Endodermal cell (in vitro differentiated cells): Measurements from ENCODE around the gene FGFRL1. TPM values are rescaled to one million over a fixed set of nuclear protein-coding genes. Genes with fewer than 3 reads are reported as not detected.

Experiments used
- DNase-seq: peaks from one replicate; pipeline ENCODE4 v3.0.0-alpha.2; 2017
- H3K27ac ChIP-seq: 2 replicates; pipeline ENCODE4 v1.5.1; 2013; ENCODE audit warnings: mild to moderate bottlenecking, low read depth, low read length, moderate library complexity
- H3K27me3 ChIP-seq: 2 replicates; pipeline ENCODE4 v1.6.1; 2013; ENCODE audit warnings: mild to moderate bottlenecking, low read length, moderate library complexity; ENCODE audit not compliant: insufficient read depth, control insufficient read depth, poor library complexity, severe bottlenecking
- H3K36me3 ChIP-seq: 2 replicates; pipeline ENCODE4 v1.7.0; 2013; ENCODE audit warnings: mild to moderate bottlenecking, low read length, moderate library complexity; ENCODE audit not compliant: control insufficient read depth, insufficient read depth
- H3K4me1 ChIP-seq: one replicate; pipeline ENCODE4 v1.7.0; 2013; ENCODE audit warnings: low read length; ENCODE audit not compliant: control insufficient read depth, insufficient read depth
- H3K4me3 ChIP-seq: 2 replicates; pipeline ENCODE4 v1.5.1; 2013; ENCODE audit warnings: mild to moderate bottlenecking, low read length, moderate library complexity
- H3K9ac ChIP-seq: 2 replicates; pipeline ENCODE4 v1.6.1; 2013; ENCODE audit warnings: mild to moderate bottlenecking, low read length, moderate library complexity; ENCODE audit not compliant: poor library complexity, severe bottlenecking; ENCODE audit errors: extremely low read depth
- H3K9me3 ChIP-seq: 2 replicates; pipeline ENCODE4 v1.6.1; 2013; ENCODE audit warnings: mild to moderate bottlenecking, low read length, moderate library complexity; ENCODE audit not compliant: control insufficient read depth
- H3K27ac Mint-ChIP-seq: 2 replicates; pipeline ENCODE4 v1.8.0; 2020; ENCODE audit warnings: mixed read lengths
- H3K27me3 Mint-ChIP-seq: 2 replicates; pipeline ENCODE4 v1.8.0; 2021; ENCODE audit warnings: mild to moderate bottlenecking, mixed read lengths; ENCODE audit not compliant: insufficient read depth
- H3K36me3 Mint-ChIP-seq: 2 replicates; pipeline ENCODE4 v1.8.0; 2020; ENCODE audit warnings: low read depth, mixed read lengths
- H3K4me1 Mint-ChIP-seq: 2 replicates; pipeline ENCODE4 v1.8.0; 2020; ENCODE audit warnings: mixed read lengths
- H3K4me3 Mint-ChIP-seq: 2 replicates; pipeline ENCODE4 v1.8.0; 2020; ENCODE audit warnings: mild to moderate bottlenecking, moderate library complexity, mixed read lengths
- H3K9me3 Mint-ChIP-seq: 2 replicates; pipeline ENCODE4 v1.8.0; 2020; ENCODE audit warnings: mild to moderate bottlenecking, mixed read lengths
- WGBS, 2 experiments: methylation state at CpG; one replicate each; pipeline versions ENCODE4 v1.1.5 to v1.1.7; 2013; ENCODE audit warnings: missing lambda C conversion rate in 2 of 2, mixed read lengths in 1 of 2; ENCODE audit not compliant: insufficient coverage in 1 of 2, insufficient read length in 1 of 2; 5-methylcytosine and 5-hydroxymethylcytosine counted together
- total RNA-seq, 2 donors: library from RNA; stranded (reverse); fragmentation: NEBNext Ultra II Directional in 1 of 2; extraction: Animal tissue kit (Norgen Biotek cat#: 25700) in 1 of 2; gene quantifications; 2 replicates in 1 of 2; 3 replicates in 1 of 2; pipeline ENCODE4 v1.2.1, GENCODE V29; 2021
- TF ChIP-seq, protein P1 (sequence below): fragments of 200-600 bp; sonication (generic); conservative IDR thresholded peaks from 2 replicates; pipeline ENCODE4 v1.5.0; 2021; ENCODE audit warnings: antibody characterized with exemption, mild to moderate bottlenecking

The FGFRL1 gene
- total RNA-seq, 2 donors from 2014 or later = 51.0 to 93.3 TPM

DNA sequence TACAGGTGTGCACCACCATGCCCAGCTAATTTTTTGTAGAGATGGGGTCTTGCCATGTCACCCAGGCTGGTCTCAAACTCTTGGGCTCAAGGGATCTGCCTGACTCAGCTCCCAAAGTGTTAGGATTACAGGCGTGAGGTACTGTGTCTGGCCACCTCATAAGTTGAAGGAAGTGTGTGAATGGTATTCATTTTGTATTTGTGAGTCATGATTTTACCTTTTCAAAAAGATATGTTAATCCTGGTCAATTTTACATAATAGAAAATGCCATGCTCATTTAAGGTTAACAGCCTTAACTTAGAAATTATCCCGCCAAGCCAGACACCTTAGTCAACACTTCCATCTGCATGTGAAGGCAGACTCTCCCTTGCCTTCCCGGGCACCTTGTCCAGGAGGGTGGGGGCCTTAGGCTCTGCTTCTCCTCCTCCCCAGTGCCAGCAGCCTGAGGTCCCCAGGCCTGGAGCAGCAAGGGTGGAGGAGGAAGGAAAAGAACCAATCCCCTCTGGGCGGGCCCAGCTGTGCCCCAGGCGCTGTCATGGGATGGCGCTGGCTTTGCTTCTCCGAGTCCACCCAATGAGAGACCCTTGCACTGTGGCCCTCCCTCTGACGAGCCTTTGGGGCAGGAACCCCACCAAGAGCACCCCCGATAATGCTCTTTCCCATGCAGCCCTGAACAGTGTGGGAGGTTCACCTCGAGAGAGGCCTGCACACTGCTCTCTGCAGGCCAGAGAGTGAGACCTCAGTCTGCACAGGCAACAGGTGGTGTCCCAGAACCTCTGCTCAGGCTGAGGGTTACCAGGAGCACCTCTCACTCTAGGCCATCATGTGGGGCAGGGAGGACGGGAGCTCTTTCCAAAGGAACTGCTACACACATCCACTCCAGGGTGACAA, 64.6 kb downstream of the FGFRL1 start:
- H3K27me3 Mint-ChIP-seq = peaks cover 36% of the 10 kb centered on the region
- H3K27ac Mint-ChIP-seq = no peak overlapping the region
- Histone ChIP-seq H3K27me3 (no peaks in the 10 kb centered on the region), H3K4me3 (no peak overlapping the region), H3K9me3 (peaks cover 11% of the 10 kb centered on the region), H3K9ac (no peak overlapping the region), H3K27ac (no peak overlapping the region), H3K4me1 (no peaks in the 10 kb centered on the region), H3K36me3 (no peaks in the 10 kb centered on the region)
- H3K36me3 Mint-ChIP-seq = no peaks in the 10 kb centered on the region
- TF ChIP-seq, protein P1, sequence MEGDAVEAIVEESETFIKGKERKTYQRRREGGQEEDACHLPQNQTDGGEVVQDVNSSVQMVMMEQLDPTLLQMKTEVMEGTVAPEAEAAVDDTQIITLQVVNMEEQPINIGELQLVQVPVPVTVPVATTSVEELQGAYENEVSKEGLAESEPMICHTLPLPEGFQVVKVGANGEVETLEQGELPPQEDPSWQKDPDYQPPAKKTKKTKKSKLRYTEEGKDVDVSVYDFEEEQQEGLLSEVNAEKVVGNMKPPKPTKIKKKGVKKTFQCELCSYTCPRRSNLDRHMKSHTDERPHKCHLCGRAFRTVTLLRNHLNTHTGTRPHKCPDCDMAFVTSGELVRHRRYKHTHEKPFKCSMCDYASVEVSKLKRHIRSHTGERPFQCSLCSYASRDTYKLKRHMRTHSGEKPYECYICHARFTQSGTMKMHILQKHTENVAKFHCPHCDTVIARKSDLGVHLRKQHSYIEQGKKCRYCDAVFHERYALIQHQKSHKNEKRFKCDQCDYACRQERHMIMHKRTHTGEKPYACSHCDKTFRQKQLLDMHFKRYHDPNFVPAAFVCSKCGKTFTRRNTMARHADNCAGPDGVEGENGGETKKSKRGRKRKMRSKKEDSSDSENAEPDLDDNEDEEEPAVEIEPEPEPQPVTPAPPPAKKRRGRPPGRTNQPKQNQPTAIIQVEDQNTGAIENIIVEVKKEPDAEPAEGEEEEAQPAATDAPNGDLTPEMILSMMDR = no peak
- DNase-seq = no peak
- H3K4me3 Mint-ChIP-seq = no peak overlapping the region
- H3K4me1 Mint-ChIP-seq = no peaks in the 10 kb centered on the region
- WGBS, 2 experiments = 85 to 92% methylated on average over 4 to 11 of the region's 11 CpGs
- H3K9me3 Mint-ChIP-seq = peaks cover 11% of the 10 kb centered on the region

Other genes with a start within 250 kb of the FGFRL1 start
- gene CPLX1, start 185.5 kb upstream of the FGFRL1 start, total RNA-seq = 1 to 10 TPM; 1.0 to 1.9 TPM
- 100 to 1,000 TPM; 104 to 121 TPM for gene GAK, start 79.3 kb upstream of the FGFRL1 start, total RNA-seq
- gene TMEM175, start 79.2 kb upstream of the FGFRL1 start, total RNA-seq = 10 to 100 TPM; 15.9 to 23.0 TPM
- 10 to 100 TPM; 26.3 to 31.1 TPM for gene DGKQ, start 38.1 kb upstream of the FGFRL1 start, total RNA-seq
- 10 to 100 TPM; 22.4 to 25.6 TPM for gene IDUA, start 24.6 kb upstream of the FGFRL1 start, total RNA-seq
- 1 to 10 TPM in 1 of 2 donors, under 1 TPM in 1; 0.55 to 1.0 TPM for gene SLC26A1, start 18.2 kb upstream of the FGFRL1 start, total RNA-seq
- 1 to 10 TPM; 3.4 to 5.6 TPM for gene RNF212, start 101.9 kb downstream of the FGFRL1 start, total RNA-seq
- 1 to 10 TPM; 1.4 to 2.6 TPM for gene SPON2, start 161.0 kb downstream of the FGFRL1 start, total RNA-seq
- 100 to 1,000 TPM; 181 to 189 TPM for gene CTBP1, start 237.5 kb downstream of the FGFRL1 start, total RNA-seq